MCF 10A (cell line): Measurements from ENCODE around the gene CFAP46. TPM values are rescaled to one million over a fixed set of nuclear protein-coding genes. Genes with fewer than 3 reads are reported as not detected.

Source experiments
- BruUV-seq: library from RNA; stranded (reverse); fragments of 400-500 nt; replicated peaks from 2 replicates; lab custom pipeline; 2021; lab: Mats Ljungman, UMichigan
- CTCF ChIA-PET: fragments of 300-600 bp; sonication (Branson Sonifier 250); formaldehyde crosslinking; extraction: SDS; loops from one replicate; lab custom pipeline; 2021; ENCODE audit warnings: antibody characterized with exemption, inconsistent platforms; lab: Yijun Ruan, JAX
- POLR2A ChIA-PET: fragments of 300-600, 350-650 bp; sonication (Branson Sonifier 250); formaldehyde crosslinking; extraction: SDS; loops from one replicate; lab custom pipeline; 2020; ENCODE audit warnings: antibody characterized with exemption, inconsistent platforms; lab: Yijun Ruan, JAX
- DNase-seq: peaks from one replicate; pipeline ENCODE4 v3.0.0-alpha.2; 2018; ENCODE audit not compliant: unreplicated experiment
- H3K27ac Mint-ChIP-seq: one replicate; pipeline ENCODE4 v1.8.0; 2022; ENCODE audit warnings: mild to moderate bottlenecking, low read depth, mixed read lengths; ENCODE audit not compliant: unreplicated experiment
- H3K27me3 Mint-ChIP-seq: one replicate; pipeline ENCODE4 v1.8.0; 2022; ENCODE audit warnings: mixed read lengths; ENCODE audit not compliant: insufficient read depth, unreplicated experiment
- H3K36me3 Mint-ChIP-seq: one replicate; pipeline ENCODE4 v1.8.0; 2022; ENCODE audit warnings: mild to moderate bottlenecking, moderate library complexity, mixed read lengths; ENCODE audit not compliant: insufficient read depth, unreplicated experiment
- H3K4me1 Mint-ChIP-seq: one replicate; pipeline ENCODE4 v1.8.0; 2022; ENCODE audit warnings: mixed read lengths; ENCODE audit not compliant: insufficient read depth, unreplicated experiment
- H3K4me3 Mint-ChIP-seq: one replicate; pipeline ENCODE4 v1.8.0; 2022; ENCODE audit warnings: mild to moderate bottlenecking, moderate library complexity, mixed read lengths; ENCODE audit not compliant: unreplicated experiment
- H3K9me3 Mint-ChIP-seq: one replicate; pipeline ENCODE4 v1.8.0; 2022; ENCODE audit warnings: mixed read lengths; ENCODE audit not compliant: unreplicated experiment
- CTCF ChIP-seq: fragments of 200-600 bp; IDR thresholded peaks from one replicate; pipeline ENCODE4 v1.8.0; 2022; ENCODE audit warnings: antibody characterized with exemption, mild to moderate bottlenecking; ENCODE audit not compliant: unreplicated experiment
- intact Hi-C: fragments of 100-400 bp; cut with micrococcal nuclease; formaldehyde crosslinking; loops from 2 replicates; pipeline ENCODE4 v1.14.1; 2022
- total RNA-seq: library from RNA; stranded (reverse); gene quantifications from 2 replicates; pipeline ENCODE4 v1.2.3, GENCODE V29; 2022

The CFAP46 gene
- total RNA-seq, 1 experiment from 2014 or later, result 0.33 TPM

- H3K27ac Mint-ChIP-seq, result no peak overlapping the region
- intact Hi-C loops, result no loop called here
These were observed 3.7 kb downstream of the CFAP46 start for GRCh38 chr10:132938472-132939339.

GRCh38 chr10:132937861-132938260, 4.5 kb downstream of the CFAP46 start:
- H3K9me3 Mint-ChIP-seq, result no peaks in the 10 kb centered on the region
- no peaks in the 10 kb centered on the region for H3K36me3 Mint-ChIP-seq
- H3K4me3 Mint-ChIP-seq, result no peak overlapping the region
- ChIA-PET CTCF (interaction anchor here (0.6 to 0.9 kb wide), 2 partner anchors 34 to 224 kb away, joined by 3 read pairs; no protein-coding TSS in a partner anchor), POLR2A (interaction anchor here (1.3 kb wide), 1 partner anchor 35 kb away, joined by 4 read pairs; no protein-coding TSS in a partner anchor)
- no TSS peak for BruUV-seq
- intact Hi-C loops, result no loop called here
- H3K27ac Mint-ChIP-seq, result no peak overlapping the region
- TF ChIP-seq CTCF, result no peak
- no peak for DNase-seq
- no peaks in the 10 kb centered on the region for H3K27me3 Mint-ChIP-seq
- no peaks in the 10 kb centered on the region for H3K4me1 Mint-ChIP-seq

More at GRCh38 chr10:132938472-132939339, 3.7 kb downstream of the CFAP46 start:
- no peak overlapping the region for H3K4me3 Mint-ChIP-seq
- BruUV-seq, result no TSS peak
- POLR2A ChIA-PET, result interaction anchor here (1.3 kb wide), 1 partner anchor 36 kb away, joined by 4 read pairs; no protein-coding TSS in a partner anchor
- H3K4me1 Mint-ChIP-seq, result no peaks in the 10 kb centered on the region
- no peaks in the 10 kb centered on the region for H3K27me3 Mint-ChIP-seq
- no peaks in the 10 kb centered on the region for H3K9me3 Mint-ChIP-seq
- no peaks in the 10 kb centered on the region for H3K36me3 Mint-ChIP-seq
- DNase-seq, result no peak
- CTCF ChIA-PET, result no interaction called here
- no peak for TF ChIP-seq CTCF

- POLR2A ChIA-PET, result no interaction called here
- no peak for DNase-seq
- peaks cover 7% of the 10 kb centered on the region for H3K9me3 Mint-ChIP-seq
- no peak for TF ChIP-seq CTCF
- H3K4me3 Mint-ChIP-seq, result no peak overlapping the region
- H3K27ac Mint-ChIP-seq, result no peak overlapping the region
- no TSS peak for BruUV-seq
- H3K27me3 Mint-ChIP-seq, result no peaks in the 10 kb centered on the region
- CTCF ChIA-PET, result no interaction called here
- H3K36me3 Mint-ChIP-seq, result no peaks in the 10 kb centered on the region
- intact Hi-C loops, result no loop called here
- H3K4me1 Mint-ChIP-seq, result no peaks in the 10 kb centered on the region
These were observed 7.4 kb downstream of the CFAP46 start for GRCh38 chr10:132934953-132935352.

GRCh38 chr10:132933308-132934042, 8.9 kb downstream of the CFAP46 start:
- CTCF ChIA-PET, result interaction anchor here (0.6 kb wide), 1 partner anchor 266 kb away, joined by 3 read pairs; no protein-coding TSS in a partner anchor
- intact Hi-C loops, result no loop called here
- Mint-ChIP-seq H3K36me3 (no peaks in the 10 kb centered on the region), H3K27me3 (no peaks in the 10 kb centered on the region), H3K4me3 (no peak overlapping the region), H3K9me3 (peaks cover 7% of the 10 kb centered on the region), H3K4me1 (no peaks in the 10 kb centered on the region), H3K27ac (no peak overlapping the region)
- no peak for DNase-seq
- no TSS peak for BruUV-seq
- POLR2A ChIA-PET, result interaction anchor here (0.6 kb wide), 1 partner anchor 44 kb away, joined by 3 read pairs; no protein-coding TSS in a partner anchor
- no peak for TF ChIP-seq CTCF
